Measurements from ENCODE around the gene PTPRN2.

The PTPRN2 gene

DNA sequence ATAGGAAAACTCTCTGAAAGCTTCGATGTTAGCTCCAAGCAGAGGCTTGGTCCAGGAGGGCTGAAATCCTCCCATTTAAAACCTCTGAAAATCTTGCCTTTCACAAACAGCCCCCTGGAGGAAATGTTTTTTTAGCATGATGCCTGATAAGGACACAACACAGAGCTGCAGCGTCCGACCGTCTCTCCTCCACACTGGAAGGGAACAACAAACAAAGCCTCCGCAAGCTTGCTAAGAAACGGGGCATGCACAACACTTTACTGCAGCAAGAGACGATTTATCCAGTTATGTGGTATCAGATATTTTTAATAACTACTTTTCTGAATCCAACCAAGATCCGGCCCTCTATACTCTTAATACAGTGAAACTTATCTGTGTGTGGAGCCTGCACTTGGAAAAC is 182.3 kb downstream of the PTPRN2 start:
- in situ Hi-C loops (cut with MboI; ENCODE audit: low pct_unique_long_range_greater_than_20kb, low sequenced_read_pairs, unreplicated experiment), result no loop called here
- no peak for DNase-seq (ENCODE audit: low spot score)
- TF ChIP-seq, protein P1, sequence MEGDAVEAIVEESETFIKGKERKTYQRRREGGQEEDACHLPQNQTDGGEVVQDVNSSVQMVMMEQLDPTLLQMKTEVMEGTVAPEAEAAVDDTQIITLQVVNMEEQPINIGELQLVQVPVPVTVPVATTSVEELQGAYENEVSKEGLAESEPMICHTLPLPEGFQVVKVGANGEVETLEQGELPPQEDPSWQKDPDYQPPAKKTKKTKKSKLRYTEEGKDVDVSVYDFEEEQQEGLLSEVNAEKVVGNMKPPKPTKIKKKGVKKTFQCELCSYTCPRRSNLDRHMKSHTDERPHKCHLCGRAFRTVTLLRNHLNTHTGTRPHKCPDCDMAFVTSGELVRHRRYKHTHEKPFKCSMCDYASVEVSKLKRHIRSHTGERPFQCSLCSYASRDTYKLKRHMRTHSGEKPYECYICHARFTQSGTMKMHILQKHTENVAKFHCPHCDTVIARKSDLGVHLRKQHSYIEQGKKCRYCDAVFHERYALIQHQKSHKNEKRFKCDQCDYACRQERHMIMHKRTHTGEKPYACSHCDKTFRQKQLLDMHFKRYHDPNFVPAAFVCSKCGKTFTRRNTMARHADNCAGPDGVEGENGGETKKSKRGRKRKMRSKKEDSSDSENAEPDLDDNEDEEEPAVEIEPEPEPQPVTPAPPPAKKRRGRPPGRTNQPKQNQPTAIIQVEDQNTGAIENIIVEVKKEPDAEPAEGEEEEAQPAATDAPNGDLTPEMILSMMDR (IDR thresholded peaks at IDR 0.05; ENCODE audit: extremely low read depth, insufficient read depth, missing control alignments), result no peak

DNA sequence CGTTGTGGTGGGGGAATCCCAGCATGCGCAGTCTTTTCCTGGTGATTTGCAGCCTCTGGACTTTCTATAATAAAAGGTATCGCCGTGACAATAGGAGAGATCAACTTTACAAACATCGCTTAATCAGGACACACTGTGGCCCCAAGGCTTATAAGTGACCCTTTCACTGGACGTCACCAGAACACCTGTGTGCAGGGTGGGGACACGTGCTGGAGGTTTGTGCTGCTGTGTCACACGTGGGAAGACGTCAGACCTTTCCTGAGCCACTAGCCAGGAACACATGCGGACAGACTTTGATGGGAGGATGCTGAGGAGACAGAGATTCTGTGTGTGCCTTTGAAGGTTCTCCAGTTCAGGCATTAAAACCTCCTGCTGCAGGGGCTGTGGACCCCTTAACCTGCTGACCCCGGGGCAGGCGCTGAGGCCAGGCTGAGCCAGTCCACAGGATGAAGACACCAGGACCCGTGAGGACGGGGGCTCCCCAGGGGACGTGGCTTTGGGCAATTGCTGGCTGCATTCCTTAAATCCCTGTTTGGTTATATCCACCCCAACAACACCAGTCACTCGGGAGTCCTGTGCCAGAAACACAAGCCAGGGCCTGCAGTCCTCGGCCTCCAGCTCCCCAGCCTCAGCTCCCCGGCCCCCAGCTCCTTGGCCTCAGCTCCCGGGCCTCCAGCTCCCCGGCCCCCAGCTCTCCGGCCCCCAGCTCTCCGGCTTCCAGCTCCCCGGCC is 183.4 kb downstream of the PTPRN2 start:
- TF ChIP-seq, protein P1 (IDR thresholded peaks at IDR 0.05; ENCODE audit: extremely low read depth, insufficient read depth, missing control alignments), result no peak
- DNase-seq (ENCODE audit: low spot score), result no peak

DNA sequence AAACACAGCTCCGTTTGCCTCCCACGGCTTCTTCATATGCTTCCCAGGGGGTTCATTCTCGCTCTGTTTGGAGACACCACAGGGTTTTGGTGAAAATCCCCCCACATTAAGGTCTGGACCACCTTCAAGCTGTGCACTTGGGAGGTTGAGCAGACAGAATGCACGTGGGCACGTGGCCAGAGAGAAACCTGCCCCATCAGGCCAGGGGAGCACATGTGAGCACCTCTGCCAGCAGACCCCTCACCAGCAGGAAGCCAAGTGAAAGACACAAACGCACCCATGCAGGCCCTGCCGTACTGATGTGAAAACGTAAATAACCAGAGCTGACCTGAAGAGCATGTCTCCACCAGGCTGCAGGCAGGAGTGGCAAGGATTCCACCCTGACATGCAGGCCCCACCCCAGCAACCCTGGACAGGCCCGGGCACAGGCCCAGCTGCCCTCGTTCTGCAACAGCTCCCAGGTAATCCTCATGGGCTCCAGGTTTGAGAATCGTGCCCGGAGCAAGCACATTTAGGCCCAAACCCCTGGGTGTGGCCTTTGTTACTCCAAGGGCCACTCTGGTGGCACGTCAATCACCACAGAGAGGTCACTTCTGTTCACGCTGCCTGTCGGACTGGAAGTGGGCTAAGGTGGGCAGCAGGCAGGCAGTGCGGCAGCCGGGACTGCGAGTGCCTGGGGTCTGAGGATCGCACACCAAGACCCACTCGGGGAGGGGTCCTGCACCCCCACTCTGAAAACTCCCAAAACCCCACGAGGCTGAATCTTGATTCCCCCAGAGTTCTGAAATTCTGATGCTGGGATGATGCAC is 184.4 kb downstream of the PTPRN2 start:
- no peak for DNase-seq (ENCODE audit: low spot score)
- in situ Hi-C loops (cut with MboI; ENCODE audit: low pct_unique_long_range_greater_than_20kb, low sequenced_read_pairs, unreplicated experiment), result no loop called here
- TF ChIP-seq, protein P1 (IDR thresholded peaks at IDR 0.05; ENCODE audit: extremely low read depth, insufficient read depth, missing control alignments), result no peak

More for the DNA sequence above, 183.4 kb downstream of the PTPRN2 start:
- in situ Hi-C loops (cut with MboI; ENCODE audit: low pct_unique_long_range_greater_than_20kb, low sequenced_read_pairs, unreplicated experiment), result no loop called here

DNA sequence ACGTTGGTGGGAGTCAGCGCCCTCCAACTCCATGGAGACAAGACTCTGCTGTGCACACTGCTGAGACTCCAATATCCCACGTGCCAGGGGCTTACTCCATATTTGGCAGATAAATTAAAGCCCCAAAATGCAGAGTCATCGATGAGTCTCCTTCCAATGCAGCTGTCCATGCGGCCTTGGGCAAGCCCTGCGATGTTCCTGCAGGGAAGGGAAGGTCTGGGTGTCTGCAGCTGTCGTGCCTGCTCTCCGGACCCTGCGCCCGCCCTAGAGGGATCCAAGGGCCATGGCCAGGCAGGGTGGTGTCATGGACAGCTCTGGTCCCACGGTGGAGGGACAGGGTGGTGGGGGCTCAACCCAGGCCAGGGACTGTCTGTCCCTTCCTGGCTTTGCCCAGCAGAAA is 185.2 kb downstream of the PTPRN2 start:
- no peak for DNase-seq (ENCODE audit: low spot score)
- in situ Hi-C loops (cut with MboI; ENCODE audit: low pct_unique_long_range_greater_than_20kb, low sequenced_read_pairs, unreplicated experiment), result no loop called here
- TF ChIP-seq, protein P1 (IDR thresholded peaks at IDR 0.05; ENCODE audit: extremely low read depth, insufficient read depth, missing control alignments), result no peak

DNA sequence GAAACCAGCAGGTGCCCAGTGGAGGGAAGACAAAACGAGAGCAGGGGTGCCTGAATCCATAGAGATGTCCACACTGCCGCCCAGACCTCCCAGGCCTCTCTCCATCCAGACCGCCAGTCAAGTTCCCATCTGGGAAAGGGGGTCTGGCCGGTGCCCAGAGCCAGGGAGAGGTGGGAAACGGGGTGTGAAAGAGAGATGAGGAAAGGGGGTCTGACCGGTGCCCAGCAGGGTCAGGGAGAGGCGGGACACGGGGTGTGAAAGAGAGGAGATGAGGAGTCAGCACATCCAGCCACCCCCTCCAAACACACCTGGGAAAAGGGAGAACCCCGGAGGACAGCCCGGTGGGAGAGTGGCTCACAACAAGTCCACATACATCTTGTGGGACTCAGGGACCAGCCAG is 185.8 kb downstream of the PTPRN2 start:
- no peak for DNase-seq (ENCODE audit: low spot score)
- in situ Hi-C loops (cut with MboI; ENCODE audit: low pct_unique_long_range_greater_than_20kb, low sequenced_read_pairs, unreplicated experiment), result no loop called here
- TF ChIP-seq, protein P1 (IDR thresholded peaks at IDR 0.05; ENCODE audit: extremely low read depth, insufficient read depth, missing control alignments), result no peak

DNA sequence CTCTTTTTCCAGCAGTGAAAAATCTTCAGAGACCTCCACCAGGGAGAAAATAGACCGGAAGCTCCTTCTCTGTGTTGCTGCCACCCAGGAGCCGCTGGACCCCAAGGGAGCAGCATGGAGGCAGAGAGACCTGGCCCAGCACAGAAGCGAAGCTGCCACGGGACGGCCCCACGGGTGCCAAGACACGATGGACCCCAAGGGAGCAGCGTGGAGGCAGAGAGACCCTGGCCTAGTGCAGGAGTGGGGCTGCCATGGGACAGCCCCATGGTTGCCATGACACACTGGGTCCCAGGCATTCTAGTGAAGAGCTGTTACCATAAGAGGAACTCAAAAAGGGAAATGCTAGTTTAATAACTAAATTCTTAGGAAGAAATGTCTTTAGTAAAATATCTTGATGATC is 186.3 kb downstream of the PTPRN2 start:
- DNase-seq (ENCODE audit: low spot score), result no peak
- TF ChIP-seq, protein P1 (IDR thresholded peaks at IDR 0.05; ENCODE audit: extremely low read depth, insufficient read depth, missing control alignments), result no peak
- in situ Hi-C loops (cut with MboI; ENCODE audit: low pct_unique_long_range_greater_than_20kb, low sequenced_read_pairs, unreplicated experiment), result no loop called here
